Endothelial cell of hepatic sinusoid (primary cell): Measurements from ENCODE around the gene NBDY.
"Not testable (repeated sequence)": the region's sequence is repeated elsewhere in the genome, so short reads cannot be mapped to it uniquely, and the experiment has no call there.

Source experiments
- in situ Hi-C: cut with HindIII; loops from 2 replicates; pipeline ENCODE4 v1.10.0; 2017; ENCODE audit warnings: low sequenced_read_pairs

Gene NBDY

GRCh38 chrX:56729152-56729850 lies at the start of gene NBDY:
Gene NBDY, plus strand, starts transcription at chrX:56729243. Its CDS starts 111 bp downstream, at chrX:56729354.
- in situ Hi-C loops: no loop called here

GRCh38 chrX:56704530-56704929 lies 24.5 kb upstream of the NBDY start:
- in situ Hi-C loops: not testable (repeated sequence)

- in situ Hi-C loops: no loop called here
Observed at GRCh38 chrX:56726605-56727004, 2.4 kb upstream of the NBDY start.

GRCh38 chrX:56727531-56727930 lies 1.5 kb upstream of the NBDY start:
- in situ Hi-C loops: no loop called here

- in situ Hi-C loops: no loop called here
Observed at GRCh38 chrX:56728321-56728720, 722 bp upstream of the NBDY start.

DNA sequence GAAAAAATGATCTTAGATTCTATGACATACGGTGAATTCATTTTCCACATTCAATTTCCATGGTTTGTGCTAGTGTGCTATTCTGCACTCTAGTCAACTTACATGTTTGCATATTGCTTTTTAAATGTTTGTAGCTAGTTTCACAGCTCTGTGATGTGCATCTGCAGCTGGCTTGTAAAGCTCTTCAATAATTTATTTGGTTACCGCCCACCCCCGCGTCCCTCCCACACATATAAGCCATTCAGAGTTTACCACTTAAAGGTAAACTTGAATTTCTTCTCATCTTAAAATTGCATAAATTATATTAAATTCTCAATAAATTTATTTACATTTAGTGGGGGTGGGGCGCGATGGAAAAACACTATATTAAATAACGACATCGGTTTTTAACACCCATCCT lies 291 bp upstream of the NBDY start:
- in situ Hi-C loops: no loop called here

- in situ Hi-C loops: no loop called here
Observed at GRCh38 chrX:56733459-56734046, 4.5 kb downstream of the NBDY start.

DNA sequence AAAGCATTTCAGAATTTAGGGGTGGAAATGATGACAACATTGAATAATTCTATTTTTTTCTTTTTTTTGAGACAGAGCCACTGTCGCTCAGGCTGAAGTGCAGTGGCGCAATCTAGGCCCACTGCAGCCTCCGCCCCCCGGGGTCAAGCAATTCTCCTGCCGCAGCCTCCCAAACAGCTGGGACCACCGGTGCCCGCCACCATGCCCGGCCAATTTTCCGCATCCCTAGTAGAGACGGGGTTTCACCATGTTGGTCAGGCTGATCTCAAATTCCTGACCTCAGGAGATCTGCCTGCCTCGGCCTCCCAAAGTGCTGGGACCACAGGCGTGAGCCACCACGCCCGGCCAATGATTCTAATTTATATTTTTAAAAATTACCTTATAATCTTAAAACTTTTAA lies 7.2 kb downstream of the NBDY start:
- in situ Hi-C loops: no loop called here

DNA sequence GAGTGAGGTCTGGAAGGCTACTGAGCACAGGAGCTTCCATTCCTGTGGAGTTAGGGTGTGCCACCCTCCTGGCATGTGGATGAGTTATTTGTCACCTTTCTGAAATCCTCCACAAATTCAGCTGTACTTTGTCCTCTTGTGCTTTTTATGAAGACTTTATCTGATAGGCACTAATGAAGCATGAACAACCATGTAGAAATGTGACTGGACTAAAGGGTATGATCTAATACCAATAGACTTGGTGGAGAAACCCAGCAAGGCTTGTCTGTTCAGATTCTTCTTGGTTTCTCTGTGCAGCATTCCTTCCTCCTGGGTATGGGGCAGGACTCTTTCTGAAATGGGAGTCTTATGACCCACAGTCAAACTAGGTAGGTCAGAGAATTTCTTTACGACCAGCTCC lies 9.6 kb downstream of the NBDY start:
- in situ Hi-C loops: no loop called here

DNA sequence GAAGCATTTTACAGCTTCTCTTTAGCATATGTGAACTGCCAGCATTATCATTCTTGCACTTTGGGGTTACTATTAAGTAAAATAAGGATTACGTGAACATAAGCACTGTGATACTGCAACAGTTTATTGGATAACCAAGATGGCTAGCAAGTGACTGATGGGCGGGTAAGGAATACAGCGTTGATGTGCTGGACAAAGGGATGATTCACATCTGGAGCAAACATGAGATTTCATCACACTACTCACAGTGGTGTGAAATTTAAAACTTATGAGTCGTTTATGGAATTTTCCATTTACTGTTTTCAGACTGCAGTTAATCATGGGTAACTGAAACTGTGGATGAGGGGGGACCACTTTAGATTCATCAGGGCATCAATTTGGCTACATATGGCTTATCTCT lies 16.0 kb downstream of the NBDY start:
- in situ Hi-C loops: loop anchor here (5.0 kb wide), 1 partner anchor 67 kb away; no protein-coding TSS in a partner anchor

GRCh38 chrX:56746996-56747395 lies 18.0 kb downstream of the NBDY start:
- in situ Hi-C loops: no loop called here

- in situ Hi-C loops: no loop called here
Observed at GRCh38 chrX:56751071-56751470, 22.0 kb downstream of the NBDY start.

- in situ Hi-C loops: no loop called here
Observed at GRCh38 chrX:56757327-56757726, 28.3 kb downstream of the NBDY start.

- in situ Hi-C loops: no loop called here
Observed at GRCh38 chrX:56758456-56758855, 29.4 kb downstream of the NBDY start.

DNA sequence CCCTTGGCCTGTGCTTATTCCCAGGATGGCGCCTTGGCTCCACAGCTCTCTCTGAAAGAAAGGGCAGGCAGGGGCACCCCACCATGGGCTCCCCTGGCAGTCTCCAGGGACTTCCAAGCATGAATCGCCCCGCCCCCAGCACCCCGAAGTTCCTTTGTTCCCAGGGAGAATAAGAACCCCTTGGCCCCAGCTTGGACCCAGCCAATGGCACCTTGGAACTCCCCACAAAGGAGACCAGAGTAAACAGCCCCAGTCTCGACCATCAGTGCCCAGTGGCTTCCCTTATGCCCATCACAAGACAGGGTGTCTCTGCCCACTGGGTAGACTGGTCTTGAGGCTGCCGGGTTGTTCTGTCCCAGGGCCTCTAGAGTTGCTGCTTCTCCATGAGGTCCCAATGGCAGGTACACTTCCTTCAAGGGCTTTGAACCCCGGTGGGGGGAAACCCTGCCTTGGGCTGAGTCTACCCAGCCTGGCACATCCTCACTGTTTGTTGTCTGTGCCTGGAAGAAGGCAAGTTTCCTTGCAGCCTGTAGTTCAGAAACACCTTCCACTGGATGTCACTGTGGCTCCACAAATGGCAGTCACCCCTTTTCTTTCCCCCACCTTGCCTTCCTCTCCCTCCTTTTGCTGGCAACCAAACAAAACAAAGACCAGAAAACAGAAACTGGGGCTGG lies 30.8 kb downstream of the NBDY start:
- in situ Hi-C loops: no loop called here

DNA sequence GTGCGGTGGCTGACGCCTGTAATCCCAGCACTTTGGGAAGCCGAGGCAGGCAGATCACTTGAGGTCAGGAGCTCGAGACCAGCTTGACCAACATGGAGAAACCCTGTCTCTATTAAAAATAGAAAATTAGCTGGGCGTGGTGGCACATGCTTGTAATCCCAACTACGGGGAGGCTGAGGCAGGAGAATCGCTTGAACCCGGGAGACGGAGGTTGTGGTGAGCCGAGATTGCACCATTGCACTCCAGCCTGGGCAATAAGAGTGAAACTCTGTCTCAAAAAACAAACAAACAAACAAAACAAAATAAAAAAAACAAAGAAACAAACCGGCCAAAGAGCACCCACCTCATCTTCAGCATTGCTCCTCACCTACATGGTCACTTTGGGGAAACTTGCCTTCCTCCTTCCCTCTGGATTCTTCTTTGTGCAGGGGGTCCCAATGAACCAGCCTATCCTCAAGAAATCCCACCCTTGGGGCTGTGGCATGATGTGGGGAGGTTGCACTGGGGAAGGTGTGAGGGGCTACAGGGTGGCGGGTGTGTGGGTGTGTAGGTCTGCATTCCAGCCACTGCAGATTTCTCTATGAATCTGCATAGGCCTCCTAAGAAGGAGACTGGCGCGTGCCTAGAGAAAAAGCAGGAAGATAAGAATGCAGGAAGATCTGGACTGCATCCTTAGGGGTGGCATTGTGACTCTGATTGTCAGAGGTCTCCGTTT lies 31.5 kb downstream of the NBDY start:
- in situ Hi-C loops: not testable (repeated sequence)

DNA sequence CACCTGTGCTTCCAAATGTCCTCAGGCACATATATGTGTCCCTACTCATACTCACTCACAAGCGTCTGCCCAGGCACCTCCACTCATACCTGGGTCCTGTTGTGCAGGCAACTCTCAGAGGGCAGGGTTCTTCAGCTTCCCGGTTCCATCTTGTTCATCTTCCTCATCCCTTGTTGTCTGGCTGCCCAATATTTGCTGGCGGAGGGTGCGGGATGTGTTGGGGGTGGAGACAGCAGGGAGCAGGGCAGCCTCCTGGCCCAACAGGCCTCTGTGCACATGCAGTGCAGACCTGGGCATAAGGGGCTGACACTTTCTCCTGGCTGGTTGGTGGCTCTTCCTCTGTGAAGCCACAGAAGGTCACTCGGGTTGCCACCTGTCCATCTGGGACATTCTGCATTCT lies 32.1 kb downstream of the NBDY start:
- in situ Hi-C loops: no loop called here

GRCh38 chrX:56762220-56762619 lies 33.2 kb downstream of the NBDY start:
- in situ Hi-C loops: no loop called here

- in situ Hi-C loops: no loop called here
Observed at GRCh38 chrX:56762707-56763555, 33.9 kb downstream of the NBDY start.

GRCh38 chrX:56763556-56764152 lies 34.6 kb downstream of the NBDY start:
- in situ Hi-C loops: no loop called here
